ENCODE results near the gene PRRT3. TPM values are rescaled to one million over a fixed set of nuclear protein-coding genes. Genes with fewer than 3 reads are reported as not detected.
A peak's percentile ranks its signal among the peaks of the same experiment; 100 is the strongest.

The PRRT3 gene
- total and polyA plus RNA-seq, 2 of the 4 experiments (the other 2 are of a cell fraction) = 0.72 to 4.2 TPM

DNA sequence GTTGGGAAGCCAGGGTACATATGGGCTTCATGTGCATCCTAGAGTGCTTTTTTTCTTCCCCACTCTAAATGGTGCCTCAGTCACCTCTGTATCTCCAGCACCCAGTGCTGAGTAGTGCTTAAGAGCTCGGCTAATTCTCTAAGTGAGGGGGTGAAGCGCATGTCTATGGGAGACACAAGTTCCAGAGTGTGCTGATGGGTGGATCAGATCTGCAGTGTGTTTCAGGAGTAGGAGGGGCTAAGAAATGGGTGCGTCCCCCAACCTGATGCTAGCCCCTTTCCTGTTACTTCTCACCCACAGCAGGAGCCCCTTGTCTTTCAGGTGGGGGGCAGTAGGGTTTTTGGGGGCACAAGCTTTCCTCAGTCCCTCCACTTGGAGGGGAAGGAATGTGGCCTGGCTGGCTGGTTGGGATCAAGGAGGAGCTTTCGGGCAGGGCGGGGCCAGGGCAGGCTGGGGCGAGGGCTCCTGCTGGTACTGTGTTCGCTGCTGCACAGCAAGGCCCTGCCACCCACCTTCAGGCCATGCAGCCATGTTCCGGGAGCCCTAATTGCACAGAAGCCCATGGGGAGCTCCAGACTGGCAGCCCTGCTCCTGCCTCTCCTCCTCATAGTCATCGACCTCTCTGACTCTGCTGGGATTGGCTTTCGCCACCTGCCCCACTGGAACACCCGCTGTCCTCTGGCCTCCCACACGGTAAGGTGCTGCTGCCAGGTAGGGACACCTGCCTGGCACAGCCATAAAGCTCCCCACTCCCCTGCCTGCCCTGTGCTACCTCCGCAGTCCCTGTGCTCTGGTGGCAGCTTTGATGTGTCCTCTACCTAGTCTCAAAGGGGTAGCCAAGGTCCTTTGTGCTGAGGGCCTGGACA is 49.6 kb downstream of the PRRT3 start, which contains the start of gene IL17RE:
Gene IL17RE, plus strand, starts transcription at position 477 of the 866 bp plus-strand sequence. Its CDS starts 85 bp downstream, at position 562.
- Histone ChIP-seq H2AK5ac (ENCODE audit: low read depth, low read length) (peak within 1 kb of the TSS; percentile 70), H3K9me1 (ENCODE audit: insufficient read depth, low read length) (peaks cover 21% of the 10 kb centered on the region), H4K20me1 (ENCODE audit: insufficient read depth, low read length) (peaks cover 2% of the 10 kb centered on the region; the same call in 1 of the 2 replicates), H2AFZ (replicated peaks; ENCODE audit: low read length, poor library complexity) (peak within 1 kb of the TSS; percentile 90), H2BK5ac (ENCODE audit: low read depth, low read length, poor library complexity, severe bottlenecking) (peak within 1 kb of the TSS; percentile 69), H2BK120ac (ENCODE audit: low read depth, low read length) (peak within 1 kb of the TSS; percentile 60), H4K8ac (ENCODE audit: low read depth in 2 of 2, low read length in 2 of 2) (peak within 1 kb of the TSS; percentile 57 to 88), H3K56ac (ENCODE audit: extremely low read depth, insufficient read depth, low read length) (no peak within 1 kb of the TSS), H4K5ac (ENCODE audit: low read depth, low read length) (peak within 1 kb of the TSS; percentile 94), H2BK20ac (ENCODE audit: low read depth, low read length) (peak within 1 kb of the TSS; percentile 80), H3K27me3 (ENCODE audit: control insufficient read depth, insufficient read depth, low read length) (no peaks in the 10 kb centered on the region), H3K18ac (ENCODE audit: low read depth, low read length) (peak within 1 kb of the TSS; percentile 67), H3K23ac (ENCODE audit: low read depth, low read length) (peak within 1 kb of the TSS; percentile 91), H3K4me2 (ENCODE audit: low read depth, low read length) (peak within 1 kb of the TSS; percentile 72), H3K9ac (ENCODE audit: low read depth, low read length) (peak within 1 kb of the TSS; percentile 29), H3K4me1 (ENCODE audit: control insufficient read depth, insufficient read depth, low read length) (peaks cover 11% of the 10 kb centered on the region), H3K4me3 (ENCODE audit: insufficient read depth, low read depth, low read length) (no peak within 1 kb of the TSS), H2AK9ac (replicated peaks; ENCODE audit: low read depth, low read length, poor library complexity) (peak within 1 kb of the TSS; percentile 89), H3K9me3 (ENCODE audit: control insufficient read depth, insufficient read depth, low read length) (no peaks in the 10 kb centered on the region), H4K91ac (ENCODE audit: insufficient read depth, low read depth, low read length) (peak within 1 kb of the TSS; percentile 57), H2BK15ac (ENCODE audit: low read depth, low read length) (peak within 1 kb of the TSS; percentile 69; the same call in 2 of the 3 replicates), H3K14ac (replicated peaks; ENCODE audit: low read depth, low read length) (peak within 1 kb of the TSS; percentile 78), H3K27ac (ENCODE audit: insufficient read depth, low read length) (peak within 1 kb of the TSS; percentile 56), H3K36me3 (ENCODE audit: control insufficient read depth, insufficient read depth, low read length) (no peaks in the 10 kb centered on the region), H3K4ac (ENCODE audit: low read depth, low read length) (peak within 1 kb of the TSS; percentile 80), H3K79me1 (ENCODE audit: low read depth in 1 of 2, low read length in 2 of 2) (peaks cover 0 to 25% of the 10 kb centered on the region in 2 experiments; a peak in 2 of 4 replicates)
- in situ Hi-C loops (cut with MboI; ENCODE audit: low sequenced_read_pairs) = no loop called here
- no TSS peak for BruUV-seq (replicated peaks)
- intact Hi-C loops (cut with micrococcal nuclease) = no loop called here
- no peak for DNase-seq
- POLR2A ChIA-PET (ENCODE audit: unreplicated experiment) = no interaction called here
- WGBS, 2 experiments (ENCODE audit: extremely low coverage in 2 of 2, insufficient read length in 1 of 2) = 40% methylated on average over 3 of the region's 13 CpGs; no CpG with 5 or more reads in 1 of the 2 experiments
- CTCF ChIA-PET = interaction anchor here (1.3 kb wide), 1 partner anchor 12 kb away, joined by 3 read pairs; no protein-coding TSS in a partner anchor
- dilution Hi-C loops (cut with HindIII; ENCODE audit: low sequenced_read_pairs, unreplicated experiment) = no loop called here
- ATAC-seq (ENCODE audit: low read depth) = peak; percentile 57
- no peak for TF ChIP-seq CEBPB (IDR thresholded peaks at IDR 0.05; ENCODE audit: low read depth, low read length)
- no peak for TF ChIP-seq BHLHE40 (IDR thresholded peaks at IDR 0.05; ENCODE audit: low read depth, low read length)
- no peak for TF ChIP-seq NFE2L2 (IDR thresholded peaks at IDR 0.05; ENCODE audit: low read depth, low read length)
- TF ChIP-seq, protein P1, sequence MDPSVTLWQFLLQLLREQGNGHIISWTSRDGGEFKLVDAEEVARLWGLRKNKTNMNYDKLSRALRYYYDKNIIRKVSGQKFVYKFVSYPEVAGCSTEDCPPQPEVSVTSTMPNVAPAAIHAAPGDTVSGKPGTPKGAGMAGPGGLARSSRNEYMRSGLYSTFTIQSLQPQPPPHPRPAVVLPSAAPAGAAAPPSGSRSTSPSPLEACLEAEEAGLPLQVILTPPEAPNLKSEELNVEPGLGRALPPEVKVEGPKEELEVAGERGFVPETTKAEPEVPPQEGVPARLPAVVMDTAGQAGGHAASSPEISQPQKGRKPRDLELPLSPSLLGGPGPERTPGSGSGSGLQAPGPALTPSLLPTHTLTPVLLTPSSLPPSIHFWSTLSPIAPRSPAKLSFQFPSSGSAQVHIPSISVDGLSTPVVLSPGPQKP (IDR thresholded peaks at IDR 0.05; ENCODE audit: borderline replicate concordance, low read depth, low read length) = no peak
- TF ChIP-seq, protein P2, sequence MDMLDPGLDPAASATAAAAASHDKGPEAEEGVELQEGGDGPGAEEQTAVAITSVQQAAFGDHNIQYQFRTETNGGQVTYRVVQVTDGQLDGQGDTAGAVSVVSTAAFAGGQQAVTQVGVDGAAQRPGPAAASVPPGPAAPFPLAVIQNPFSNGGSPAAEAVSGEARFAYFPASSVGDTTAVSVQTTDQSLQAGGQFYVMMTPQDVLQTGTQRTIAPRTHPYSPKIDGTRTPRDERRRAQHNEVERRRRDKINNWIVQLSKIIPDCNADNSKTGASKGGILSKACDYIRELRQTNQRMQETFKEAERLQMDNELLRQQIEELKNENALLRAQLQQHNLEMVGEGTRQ (IDR thresholded peaks at IDR 0.05; ENCODE audit: low read depth, low read length) = no peak
- TF ChIP-seq FOS (IDR thresholded peaks at IDR 0.05; ENCODE audit: low read depth, low read length) = no peak
- TF ChIP-seq CHD1 (IDR thresholded peaks at IDR 0.05; ENCODE audit: low read depth, low read length) = no peak
- no peak for TF ChIP-seq RCOR1 (IDR thresholded peaks at IDR 0.05; ENCODE audit: insufficient replicate concordance, low read length)
- TF ChIP-seq RFX5 (IDR thresholded peaks at IDR 0.05; ENCODE audit: low read depth, low read length) = no peak
- TF ChIP-seq, protein P3, sequence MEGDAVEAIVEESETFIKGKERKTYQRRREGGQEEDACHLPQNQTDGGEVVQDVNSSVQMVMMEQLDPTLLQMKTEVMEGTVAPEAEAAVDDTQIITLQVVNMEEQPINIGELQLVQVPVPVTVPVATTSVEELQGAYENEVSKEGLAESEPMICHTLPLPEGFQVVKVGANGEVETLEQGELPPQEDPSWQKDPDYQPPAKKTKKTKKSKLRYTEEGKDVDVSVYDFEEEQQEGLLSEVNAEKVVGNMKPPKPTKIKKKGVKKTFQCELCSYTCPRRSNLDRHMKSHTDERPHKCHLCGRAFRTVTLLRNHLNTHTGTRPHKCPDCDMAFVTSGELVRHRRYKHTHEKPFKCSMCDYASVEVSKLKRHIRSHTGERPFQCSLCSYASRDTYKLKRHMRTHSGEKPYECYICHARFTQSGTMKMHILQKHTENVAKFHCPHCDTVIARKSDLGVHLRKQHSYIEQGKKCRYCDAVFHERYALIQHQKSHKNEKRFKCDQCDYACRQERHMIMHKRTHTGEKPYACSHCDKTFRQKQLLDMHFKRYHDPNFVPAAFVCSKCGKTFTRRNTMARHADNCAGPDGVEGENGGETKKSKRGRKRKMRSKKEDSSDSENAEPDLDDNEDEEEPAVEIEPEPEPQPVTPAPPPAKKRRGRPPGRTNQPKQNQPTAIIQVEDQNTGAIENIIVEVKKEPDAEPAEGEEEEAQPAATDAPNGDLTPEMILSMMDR (conservative IDR thresholded peaks at IDR 0.05; ENCODE audit: low read depth, low read length) = no peak
- TF ChIP-seq MAFK (IDR thresholded peaks at IDR 0.05; ENCODE audit: low read depth, low read length) = no peak
- TF ChIP-seq RAD21 (IDR thresholded peaks at IDR 0.05; ENCODE audit: low read length) = no peak
- TF ChIP-seq POLR2A (IDR thresholded peaks at IDR 0.05; ENCODE audit: low read depth, low read length) = no peak
- no peak for TF ChIP-seq MXI1 (IDR thresholded peaks at IDR 0.05; ENCODE audit: borderline replicate concordance, low read depth, low read length)
